A204.1 (cell line): Measurements from ENCODE around the gene HBG2.
"Not testable (repeated sequence)": the region's sequence is repeated elsewhere in the genome, so short reads cannot be mapped to it uniquely, and the experiment has no call there.

Experiments used
- FAIRE-seq: peaks from 2 replicates; lab custom pipeline; 2012; peaks lifted over from hg19 to GRCh38; lab: Jason Lieb, UNC

The HBG2 gene

DNA sequence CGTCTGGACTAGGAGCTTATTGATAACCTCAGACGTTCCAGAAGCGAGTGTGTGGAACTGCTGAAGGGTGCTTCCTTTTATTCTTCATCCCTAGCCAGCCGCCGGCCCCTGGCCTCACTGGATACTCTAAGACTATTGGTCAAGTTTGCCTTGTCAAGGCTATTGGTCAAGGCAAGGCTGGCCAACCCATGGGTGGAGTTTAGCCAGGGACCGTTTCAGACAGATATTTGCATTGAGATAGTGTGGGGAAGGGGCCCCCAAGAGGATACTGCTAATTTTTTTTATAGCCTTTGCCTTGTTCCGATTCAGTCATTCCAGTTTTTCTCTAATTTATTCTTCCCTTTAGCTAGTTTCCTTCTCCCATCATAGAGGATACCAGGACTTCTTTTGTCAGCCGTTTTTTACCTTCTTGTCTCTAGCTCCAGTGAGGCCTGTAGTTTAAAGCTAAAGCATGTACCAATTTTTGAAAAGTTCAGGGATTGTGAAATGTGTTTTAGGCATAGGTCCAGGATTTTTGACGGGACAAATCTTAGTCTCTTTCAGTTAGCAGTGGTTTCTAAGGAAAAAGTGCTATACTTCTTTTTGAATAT lies 4.7 kb downstream of the HBG2 start, which contains the start of gene HBG1:
HBG1 (minus strand) TSS at position 51 of the 590 bp plus-strand sequence. CDS start 53 bp downstream, outside the sequence.
- not testable (repeated sequence) for FAIRE-seq

DNA sequence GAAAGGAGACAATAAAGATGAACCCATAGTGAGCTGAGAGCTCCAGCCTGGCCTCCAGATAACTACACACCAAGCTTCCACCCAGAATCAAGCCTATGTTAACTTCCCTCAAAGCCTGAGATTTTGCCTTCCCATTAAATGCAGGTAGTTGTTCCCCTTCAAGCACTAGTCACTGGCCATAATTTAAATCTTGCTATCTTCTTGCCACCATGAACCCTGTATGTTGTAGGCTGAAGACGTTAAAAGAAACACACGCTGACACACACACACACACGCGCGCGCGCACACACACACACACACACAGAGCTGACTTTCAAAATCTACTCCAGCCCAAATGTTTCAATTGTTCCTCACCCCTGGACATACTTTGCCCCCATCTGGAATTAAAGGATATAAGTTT lies 6.1 kb downstream of the HBG2 start:
- not testable (repeated sequence) for FAIRE-seq

DNA sequence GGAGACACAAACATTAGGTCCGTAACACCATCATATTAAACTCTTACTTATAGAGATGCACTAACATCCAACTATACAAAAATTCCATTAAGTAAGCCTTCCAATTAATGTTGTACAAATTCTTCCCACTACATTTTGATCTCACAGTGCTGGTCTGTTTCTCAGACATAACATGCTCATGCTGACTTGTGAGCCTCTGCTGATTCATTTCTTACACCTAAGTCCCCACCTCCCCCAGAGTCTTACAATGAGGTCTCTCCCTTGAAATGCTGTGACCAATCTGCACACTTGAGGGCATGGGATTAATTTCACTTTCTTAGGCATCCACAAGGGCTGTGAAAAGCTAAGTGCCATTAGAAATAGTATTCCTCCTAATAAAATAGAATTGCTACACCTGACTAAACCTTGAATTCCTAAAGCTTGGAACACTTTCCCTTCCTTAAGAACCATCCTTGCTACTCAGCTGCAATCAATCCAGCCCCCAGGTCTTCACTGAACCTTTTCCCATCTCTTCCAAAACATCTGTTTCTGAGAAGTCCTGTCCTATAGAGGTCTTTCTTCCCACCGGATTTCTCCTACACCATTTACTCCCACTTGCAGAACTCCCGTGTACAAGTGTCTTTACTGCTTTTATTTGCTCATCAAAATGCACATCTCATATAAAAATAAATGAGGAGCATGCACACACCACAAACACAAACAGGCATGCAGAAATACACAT lies 6.9 kb downstream of the HBG2 start:
- no peak for FAIRE-seq

DNA sequence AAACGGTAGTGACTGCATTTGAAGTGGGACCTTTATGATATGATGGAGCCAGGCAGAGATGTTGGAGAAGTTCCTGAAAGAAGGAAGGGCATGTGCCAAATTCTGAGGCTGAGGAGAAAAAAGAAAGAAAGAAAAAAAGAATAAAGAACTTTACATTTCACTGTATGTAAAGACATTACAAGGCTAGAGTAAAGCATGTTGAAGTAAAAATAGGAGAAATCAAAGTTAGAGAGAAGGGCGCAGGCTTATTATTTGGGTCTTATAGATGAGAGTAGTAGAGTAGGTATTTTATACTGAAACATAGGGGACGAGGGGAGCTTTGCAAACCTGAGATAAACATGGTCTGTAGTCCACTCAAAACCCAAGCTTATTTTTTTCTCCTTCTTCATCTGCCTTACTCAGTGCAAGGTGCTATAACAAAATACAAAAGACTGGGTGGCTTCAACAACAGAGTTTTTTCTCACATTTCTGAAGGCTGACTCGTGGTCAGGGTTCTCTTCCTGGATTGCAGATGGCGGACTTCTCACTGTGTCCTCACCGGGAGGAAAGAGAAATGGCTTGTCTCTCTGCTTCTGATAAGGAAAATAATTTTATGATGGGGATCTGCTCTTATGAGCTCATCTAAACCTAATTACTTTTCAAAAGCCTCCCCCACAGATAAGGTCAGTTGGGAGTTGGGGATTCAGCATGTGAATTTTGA lies 7.7 kb downstream of the HBG2 start:
- FAIRE-seq: no peak

DNA sequence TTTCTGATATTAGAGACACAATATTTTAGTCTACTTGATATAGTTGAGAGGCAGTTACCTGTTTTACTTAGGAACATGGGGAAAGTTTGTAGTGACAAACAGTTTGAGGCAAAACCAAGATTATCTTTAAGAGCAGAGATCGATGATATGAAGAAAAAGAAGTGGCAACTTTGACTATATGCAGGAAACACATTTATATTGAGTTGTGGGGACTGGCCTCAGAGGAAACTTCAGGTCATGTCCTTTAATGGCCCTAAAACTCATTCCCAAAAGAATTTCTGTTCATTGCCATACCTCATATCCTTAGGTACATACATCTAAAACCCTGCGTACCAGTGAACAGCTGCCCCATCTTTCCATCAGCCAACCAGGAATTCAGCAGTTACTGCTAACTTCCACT lies 9.4 kb downstream of the HBG2 start:
- FAIRE-seq: no peak

DNA sequence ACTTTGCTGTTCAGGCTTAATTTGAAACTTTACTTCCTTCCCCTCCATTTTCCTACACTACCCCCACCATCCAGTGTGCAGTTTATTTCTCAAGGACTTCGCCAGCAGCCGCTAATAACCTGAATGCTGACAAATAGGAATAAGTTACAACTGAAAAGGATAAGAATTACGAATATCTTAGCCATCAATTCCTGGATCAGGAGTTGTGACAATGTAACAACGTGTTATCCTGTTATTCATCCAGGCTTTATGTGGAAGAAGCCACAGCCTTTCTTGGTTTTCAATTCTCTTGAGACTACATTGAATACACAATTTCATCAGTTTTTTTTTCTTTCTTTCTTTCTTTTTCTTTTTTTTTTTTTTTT lies 10.8 kb downstream of the HBG2 start:
- no peak for FAIRE-seq

DNA sequence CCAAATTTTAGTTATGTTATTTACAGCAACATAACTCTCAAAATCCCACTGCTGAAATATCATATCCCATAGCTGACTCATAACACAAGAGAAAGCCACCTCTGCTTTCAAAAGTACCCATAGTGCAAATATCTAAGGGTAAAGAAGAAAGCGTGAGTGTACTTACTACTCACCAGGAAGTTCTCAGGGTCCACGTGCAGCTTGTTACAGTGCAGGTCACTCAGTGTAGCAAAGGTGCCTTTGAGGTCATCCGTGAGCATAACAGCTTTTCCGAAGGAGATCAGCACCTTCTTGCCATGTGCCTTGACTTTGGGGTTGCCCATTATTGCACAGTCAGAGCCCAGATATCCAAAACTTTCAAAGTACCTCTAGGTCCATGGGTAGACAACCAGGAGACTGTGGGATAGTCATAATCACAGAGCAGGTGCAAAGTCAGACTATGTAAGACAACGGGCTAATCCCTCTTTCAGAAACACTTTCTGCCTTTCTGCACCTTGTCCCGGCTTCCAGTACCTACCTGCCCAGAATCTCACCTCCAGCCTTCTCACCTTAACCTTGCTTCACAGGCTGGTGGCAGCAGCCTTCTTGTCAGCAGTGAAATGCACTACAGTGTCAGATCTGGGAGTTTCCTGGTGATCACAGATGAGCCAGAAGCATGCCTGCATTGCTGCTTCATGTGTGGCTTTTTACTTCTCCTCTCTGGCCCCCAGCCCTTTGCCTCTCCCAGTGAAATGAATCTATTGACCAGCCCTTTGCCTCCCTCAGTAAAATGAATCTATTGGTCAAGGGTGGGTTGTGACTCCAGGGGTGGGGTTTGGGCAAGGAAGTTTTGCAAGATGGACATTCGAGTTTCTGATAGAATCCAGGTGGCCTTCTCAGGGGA lies 11.4 kb downstream of the HBG2 start:
- FAIRE-seq: no peak

DNA sequence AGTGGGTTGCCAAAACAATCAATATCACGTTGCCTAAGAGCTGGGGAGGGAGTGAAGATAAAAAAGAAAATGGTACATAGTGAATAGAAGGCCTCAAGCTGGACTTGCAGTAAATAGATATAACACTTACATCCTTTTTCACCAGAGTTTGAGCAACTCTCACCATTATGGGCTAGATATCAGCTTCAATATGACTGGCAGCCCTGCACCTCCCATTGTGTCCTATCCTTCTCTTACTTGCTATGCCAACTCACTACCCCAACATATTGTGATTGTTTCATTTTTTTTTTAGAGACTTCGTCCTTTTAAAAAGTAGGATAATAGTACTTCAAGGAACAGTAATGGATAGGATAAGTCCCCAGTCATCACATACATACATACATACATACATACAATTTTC lies 12.4 kb downstream of the HBG2 start:
- no peak for FAIRE-seq

DNA sequence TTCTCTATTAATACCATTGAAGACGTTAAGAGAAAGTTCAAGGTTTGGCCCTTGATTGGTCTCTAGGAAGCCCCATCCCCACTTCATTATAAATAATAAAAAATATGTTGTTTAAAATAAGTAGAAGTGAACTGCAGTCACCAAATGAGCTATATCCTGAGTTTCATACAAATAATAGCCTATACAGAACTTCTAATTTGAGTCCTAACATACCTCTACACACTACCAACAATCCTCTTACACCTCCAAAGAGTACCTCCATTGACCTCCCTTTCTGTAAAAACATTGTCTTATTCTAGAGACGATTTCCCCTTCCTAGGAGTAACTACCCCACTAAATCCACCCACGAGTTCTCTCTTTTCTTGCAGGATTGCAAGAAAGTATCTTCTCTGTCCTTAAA lies 13.1 kb downstream of the HBG2 start:
- no peak for FAIRE-seq

DNA sequence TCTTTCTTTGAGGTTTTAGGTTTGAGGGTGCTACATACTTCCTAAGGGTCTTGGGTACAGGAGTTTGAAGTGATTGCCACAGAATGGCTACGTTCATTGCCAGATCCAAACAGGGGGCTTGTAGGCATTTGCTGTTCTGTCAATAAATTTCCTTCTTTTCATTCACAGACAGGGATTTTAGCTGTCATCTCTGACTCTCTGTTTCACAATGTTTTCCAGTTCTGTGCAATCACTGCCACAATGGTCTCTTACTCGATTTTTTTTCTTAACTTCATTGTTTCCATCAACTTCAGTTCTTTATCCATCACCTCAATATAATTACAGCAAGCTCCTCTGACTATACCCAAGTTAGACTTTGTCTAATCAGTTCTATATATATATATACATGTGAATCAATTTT lies 14.1 kb downstream of the HBG2 start:
- FAIRE-seq: no peak

DNA sequence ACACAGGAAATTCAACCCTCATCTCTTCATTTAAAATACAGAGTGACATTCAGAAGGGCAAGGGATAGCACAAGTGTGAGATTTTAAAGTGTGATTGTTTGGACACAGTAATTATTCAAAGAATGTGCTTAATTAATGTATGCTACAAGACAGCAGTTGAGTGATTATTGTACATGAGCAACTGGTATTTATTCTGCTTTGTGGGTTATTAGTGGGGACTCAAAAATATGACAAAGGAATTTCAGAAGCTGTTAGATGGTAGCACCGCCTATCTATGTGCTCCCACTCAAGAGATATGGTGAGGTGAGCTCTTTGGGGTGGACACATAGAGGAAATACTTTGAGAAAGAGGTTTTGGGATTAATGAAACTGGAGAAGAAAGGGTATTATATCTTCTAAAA lies 14.5 kb downstream of the HBG2 start:
- FAIRE-seq: no peak

DNA sequence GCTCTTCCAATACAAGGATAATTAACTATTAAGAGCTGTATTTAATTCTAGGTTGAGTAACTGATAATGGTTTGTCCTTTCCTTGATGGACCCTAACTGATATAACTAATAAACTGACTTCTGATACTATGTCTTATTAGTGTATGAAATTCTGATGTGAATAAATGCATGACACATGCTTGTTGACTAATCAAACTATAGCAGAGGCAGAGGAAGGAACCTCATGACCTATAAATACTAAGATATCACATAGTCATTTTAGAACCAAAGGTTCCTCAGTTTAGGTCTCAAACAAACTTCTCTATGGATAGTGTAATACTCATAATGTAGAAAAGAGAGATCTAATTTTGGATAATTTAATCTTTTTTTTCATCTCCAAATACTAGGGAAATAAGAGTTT lies 15.5 kb downstream of the HBG2 start:
- FAIRE-seq: no peak

DNA sequence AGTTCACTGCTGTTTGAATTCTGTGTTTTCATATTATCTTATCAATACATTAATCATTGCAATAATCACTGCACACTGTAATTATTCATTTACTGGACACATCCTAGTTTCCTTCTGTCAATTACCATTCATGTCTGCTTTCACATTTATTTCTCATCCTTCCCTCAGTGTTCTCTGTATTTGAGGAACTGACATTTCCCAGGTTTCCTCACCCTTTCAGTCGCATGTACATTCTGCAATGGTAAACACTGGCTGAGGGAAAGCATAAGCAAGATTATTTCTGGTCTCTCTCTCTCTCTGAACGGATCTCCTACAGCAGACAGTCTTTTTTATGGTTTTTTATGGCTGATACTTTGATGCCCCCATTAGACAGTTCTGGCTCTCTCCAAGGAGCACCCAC lies 16.1 kb downstream of the HBG2 start:
- no peak for FAIRE-seq

DNA sequence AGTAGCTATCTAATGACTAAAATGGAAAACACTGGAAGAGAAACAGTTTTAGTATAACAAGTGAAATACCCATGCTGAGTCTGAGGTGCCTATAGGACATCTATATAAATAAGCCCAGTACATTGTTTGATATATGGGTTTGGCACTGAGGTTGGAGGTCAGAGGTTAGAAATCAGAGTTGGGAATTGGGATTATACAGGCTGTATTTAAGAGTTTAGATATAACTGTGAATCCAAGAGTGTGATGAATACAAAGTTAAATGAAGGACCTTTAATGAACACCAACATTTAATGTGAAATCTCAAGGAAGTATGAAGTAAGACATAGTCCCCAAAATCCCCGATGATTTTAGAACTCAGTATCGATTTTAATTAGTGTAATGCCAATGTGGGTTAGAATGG lies 17.2 kb downstream of the HBG2 start:
- no peak for FAIRE-seq

DNA sequence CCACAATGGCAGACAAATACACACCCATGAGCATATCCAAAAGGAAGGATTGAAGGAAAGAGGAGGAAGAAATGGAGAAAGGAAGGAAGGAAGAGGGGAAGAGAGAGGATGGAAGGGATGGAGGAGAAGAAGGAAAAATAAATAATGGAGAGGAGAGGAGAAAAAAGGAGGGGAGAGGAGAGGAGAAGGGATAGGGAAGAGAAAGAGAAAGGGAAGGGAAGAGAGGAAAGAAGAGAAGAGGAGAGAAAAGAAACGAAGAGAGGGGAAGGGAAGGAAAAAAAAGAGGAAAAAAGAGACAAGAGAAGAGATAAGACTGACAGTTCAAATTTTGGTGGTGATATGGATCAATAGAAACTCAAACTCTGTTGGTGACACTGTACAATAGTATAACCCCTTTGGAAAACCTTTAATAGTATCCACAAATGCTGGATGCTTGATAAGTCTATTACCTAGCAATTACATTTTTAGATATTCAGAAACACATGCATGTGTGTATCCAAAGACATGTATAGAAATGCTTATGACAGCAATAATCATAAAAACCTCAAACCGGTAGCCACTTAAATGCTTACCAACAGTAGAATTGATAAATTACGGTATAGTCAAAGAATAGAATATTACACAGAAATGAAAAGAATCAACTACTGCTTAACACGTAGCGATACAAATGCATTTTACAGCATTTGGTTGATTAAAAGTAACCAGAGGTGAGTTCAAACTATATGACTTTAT lies 19.1 kb downstream of the HBG2 start:
- no peak for FAIRE-seq

DNA sequence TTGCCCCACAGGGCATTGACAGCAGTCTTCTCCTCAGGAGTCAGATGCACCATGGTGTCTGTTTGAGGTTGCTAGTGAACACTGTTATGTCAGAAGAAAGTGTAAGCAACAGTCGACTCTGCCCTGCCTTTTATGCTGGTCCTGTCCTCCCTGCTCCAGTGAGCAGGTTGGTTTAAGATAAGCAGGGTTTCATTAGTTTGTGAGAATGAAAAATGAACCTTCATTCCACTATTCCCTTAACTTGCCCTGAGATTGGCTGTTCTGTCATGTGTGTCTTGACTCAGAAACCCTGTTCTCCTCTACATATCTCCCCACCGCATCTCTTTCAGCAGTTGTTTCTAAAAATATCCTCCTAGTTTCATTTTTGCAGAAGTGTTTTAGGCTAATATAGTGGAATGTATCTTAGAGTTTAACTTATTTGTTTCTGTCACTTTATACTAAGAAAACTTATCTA lies 20.2 kb downstream of the HBG2 start, which contains the start of gene HBD:
HBD (minus strand) TSS at position 103 of the 454 bp plus-strand sequence; CDS start at position 53, 50 bp downstream.
- FAIRE-seq: no peak

DNA sequence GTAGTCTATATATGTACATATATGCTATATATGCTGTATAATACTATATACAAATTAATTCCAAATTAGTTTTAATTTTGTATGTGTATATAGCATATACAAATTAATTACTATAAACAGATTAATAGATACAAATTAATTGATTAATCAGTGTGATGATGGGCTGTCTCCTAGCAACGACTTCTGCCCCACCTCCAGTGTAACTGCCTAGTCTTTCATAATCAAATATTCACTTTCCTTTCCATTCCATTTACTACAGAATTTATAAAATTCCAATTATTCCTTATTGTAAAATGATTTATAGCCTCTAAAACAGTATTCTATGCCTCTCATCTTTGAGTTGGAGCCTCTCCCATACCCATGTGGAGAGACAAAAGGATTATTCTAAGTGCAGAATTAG lies 21.3 kb downstream of the HBG2 start:
- FAIRE-seq: no peak

DNA sequence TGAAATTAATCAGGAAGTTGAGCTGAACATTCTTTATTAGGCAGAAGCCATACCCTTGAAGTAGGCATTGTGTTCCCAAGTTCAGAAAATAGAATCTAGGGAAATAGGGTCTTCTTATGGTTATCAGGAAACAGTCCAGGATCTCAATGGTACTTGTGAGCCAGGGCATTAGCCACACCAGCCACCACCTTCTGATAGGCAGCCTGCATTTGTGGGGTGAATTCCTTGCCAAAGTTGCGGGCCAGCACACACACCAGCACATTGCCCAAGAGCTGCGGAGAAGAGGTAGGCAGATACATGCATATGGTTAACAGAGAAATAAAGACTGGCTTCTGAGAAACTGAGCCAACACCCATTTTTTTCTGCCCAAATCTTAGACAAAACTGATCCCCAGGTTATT lies 21.8 kb downstream of the HBG2 start:
- no peak for FAIRE-seq

DNA sequence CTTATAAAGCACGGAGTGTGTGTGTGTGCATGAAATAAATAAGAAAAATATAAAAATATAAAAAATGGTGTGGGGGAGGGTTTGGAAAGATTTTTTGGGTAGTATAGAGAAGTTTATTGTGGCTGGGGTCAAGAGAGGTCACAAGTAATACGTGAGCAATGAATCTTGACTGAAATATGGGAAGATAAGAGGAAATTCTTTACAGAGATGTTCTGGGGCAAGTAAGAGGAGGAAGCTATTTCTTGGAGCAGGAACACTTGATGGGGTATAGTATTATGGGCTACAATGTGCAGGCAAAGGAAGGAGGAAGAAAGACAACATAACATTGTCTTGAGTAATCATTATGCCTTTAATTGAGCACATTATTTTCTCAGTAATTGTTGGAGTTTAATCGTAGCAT lies 22.4 kb downstream of the HBG2 start:
- no peak for FAIRE-seq

DNA sequence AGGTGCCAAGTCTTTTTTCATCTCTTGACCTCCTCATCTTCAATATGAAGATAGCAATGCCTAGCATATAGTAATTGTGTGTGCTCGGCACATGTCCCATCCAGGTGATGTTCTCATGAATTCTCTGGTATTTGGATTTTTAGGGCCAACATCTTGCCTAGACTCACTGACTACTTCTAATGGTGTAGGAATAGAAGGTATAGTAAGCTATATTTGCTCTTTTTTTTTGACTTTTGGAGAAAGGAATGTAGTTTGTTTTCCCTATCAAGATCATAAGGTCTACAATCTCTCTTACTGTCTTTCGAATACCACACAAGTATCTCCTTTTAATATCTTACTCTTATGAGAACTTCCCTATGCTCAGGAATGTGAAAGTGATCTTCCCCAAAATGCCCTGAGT lies 23.5 kb downstream of the HBG2 start:
- no peak for FAIRE-seq

DNA sequence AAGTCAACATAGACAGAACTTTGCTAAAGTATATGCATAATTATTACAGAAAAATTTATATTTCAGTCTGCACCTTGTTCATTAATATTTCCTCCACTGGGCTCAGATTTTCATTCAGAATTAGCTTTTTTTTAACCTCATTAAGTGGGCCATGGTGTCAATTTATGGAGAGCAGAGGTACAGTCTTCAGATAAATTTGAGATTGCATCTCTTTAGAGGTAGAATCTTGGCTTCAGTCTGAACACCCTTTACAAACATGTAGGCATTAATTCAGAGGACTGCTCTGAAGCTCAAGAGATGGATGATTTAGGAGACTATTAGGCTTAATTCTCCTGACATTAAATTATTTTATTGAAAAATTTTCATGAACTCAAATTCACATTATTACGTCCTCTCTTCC lies 24.3 kb downstream of the HBG2 start:
- FAIRE-seq: no peak

DNA sequence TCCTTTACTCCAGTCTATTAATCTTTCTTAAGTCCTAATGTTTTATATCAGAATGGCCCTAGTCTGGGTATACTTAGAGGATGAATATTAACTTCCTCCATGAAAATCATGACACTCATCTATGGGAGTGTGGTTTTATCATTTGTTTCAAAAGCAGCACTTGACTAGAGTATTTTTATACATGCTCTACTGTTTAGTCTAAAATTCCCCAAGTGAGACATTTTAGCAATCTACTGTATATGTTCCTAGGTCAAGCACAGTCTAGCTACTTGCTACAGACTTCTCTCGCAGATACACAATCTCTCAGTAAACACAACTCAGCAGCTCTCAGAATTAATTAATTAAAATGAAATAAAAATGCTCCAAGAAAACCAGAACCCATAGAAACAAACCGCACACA lies 24.8 kb downstream of the HBG2 start:
- FAIRE-seq: no peak
